NCI-H748 treated with DMSO at 0.1 percent for 48 hours (cell line): ENCODE results near the gene THADA.

ENCODE experiments used
- DNase-seq: peaks from one replicate; lab custom pipeline; 2025; lab: John Stamatoyannopoulos, UW

The THADA gene

DNA sequence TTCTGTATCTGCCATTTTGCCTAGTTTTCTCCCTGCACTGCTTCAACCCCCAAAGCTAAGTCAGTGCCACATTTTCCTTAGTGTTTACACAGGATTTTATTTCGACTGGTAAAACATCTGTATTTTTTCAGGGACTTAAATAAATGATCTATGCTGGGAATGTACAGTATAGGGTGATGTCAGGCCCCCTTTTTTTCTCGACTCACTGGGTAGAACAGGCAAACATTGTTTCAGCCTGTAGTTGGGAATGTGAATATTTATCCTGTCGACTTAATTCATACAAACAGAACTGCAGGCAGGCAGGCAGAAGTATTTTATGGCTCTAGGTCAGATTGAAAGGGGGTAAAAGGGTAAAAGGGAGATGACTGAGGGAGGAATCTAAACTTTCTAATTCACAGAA is 245.9 kb downstream of the THADA start:
- DNase-seq, result no peak

DNA sequence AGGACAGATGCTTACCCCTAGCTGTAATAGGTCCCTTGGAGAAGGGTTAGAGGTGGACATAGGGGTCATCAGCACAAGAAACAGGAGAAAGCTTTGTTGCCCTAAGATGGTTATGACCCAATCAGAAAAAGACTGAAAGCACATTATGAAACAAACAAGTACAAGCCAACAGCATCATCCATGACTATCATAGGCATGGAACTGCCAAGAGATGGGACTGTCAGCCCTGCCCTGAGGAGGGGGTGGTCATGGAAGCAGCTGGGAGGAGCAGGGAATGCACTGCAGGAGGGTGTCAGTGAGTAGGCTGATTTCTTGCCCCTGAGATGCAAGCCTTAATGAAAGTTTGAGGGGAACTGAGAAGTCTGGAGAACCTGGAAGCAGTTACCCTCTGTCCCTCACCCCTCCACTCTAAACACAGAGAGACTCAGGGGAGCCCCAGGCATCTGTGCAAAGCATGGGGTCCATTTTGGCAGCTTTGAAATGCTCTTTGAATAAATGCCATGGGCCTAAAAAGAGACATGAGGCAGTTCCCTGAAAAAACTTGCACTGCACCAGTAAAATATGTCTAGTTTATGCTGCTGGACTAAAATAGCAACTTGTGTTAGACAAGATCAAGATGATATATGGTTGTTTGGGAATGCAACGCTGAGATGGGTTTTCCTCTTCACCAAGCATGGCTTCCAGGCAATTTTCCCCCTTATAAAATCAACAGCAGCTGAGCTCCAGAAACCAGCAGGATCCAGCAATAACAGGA is 246.8 kb downstream of the THADA start:
- DNase-seq, result no peak

DNA sequence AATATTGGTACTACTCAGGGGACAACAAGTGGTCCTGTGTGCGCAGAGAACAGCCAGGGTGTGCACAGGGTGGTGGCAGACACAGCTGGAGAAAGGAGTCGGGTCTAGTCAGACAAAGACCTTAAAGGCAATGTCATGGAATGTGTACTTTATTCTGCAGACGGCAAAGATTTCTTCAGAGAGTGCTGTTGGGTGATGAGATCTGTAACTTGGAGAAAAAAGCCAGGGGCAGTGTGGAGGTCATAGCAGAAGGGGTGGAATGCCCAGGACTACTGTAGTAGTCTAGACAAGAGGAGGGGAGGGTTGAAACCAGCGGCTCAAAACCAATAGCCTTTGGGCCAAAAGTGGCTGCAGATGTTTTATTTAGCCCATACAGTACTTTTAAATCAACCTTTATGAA is 248.1 kb downstream of the THADA start:
- DNase-seq, result no peak

DNA sequence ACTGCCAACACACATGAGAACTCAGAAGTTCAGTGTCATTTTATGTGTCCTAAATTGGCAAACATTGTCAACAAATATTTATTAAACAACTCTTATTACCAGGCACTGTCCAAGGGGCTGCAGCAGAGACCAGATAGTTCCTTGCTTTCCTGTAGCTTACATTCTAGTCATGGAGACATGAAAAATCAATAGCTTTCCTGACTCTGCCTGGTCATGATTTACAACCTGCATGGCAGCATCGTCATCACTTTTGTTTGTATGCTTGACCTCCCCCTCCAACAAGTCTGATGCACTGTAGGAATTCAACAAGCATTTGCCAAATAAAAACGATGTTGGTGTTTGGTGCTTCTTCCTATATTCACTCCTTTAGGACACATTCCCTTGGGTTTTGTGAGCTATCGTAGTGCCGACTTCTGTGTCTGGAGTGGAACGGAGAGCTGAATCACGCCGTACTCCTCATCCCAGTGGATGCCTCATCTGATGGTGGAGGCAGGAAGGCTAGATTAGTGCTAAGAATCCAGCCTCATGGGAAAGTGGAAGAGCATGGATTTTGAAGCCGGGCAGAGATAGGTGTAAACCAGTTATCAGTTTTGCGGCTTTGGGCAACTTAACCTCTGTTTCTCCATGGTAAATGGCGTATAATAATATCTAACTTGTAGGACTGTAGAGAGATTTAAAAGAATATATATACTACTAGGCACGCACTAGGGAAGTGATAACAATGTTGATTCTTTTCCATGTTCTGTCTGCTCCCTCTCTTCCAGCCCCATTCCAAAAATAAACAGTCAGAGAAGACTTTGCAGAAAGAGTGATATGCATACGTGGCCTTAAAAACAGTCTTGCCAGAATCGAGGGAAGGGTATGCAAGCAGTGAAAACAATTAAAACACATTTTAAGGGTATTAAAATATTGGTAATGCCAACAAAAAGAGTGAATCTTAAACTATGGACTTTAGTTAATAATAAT is 249.0 kb downstream of the THADA start:
- no peak for DNase-seq

DNA sequence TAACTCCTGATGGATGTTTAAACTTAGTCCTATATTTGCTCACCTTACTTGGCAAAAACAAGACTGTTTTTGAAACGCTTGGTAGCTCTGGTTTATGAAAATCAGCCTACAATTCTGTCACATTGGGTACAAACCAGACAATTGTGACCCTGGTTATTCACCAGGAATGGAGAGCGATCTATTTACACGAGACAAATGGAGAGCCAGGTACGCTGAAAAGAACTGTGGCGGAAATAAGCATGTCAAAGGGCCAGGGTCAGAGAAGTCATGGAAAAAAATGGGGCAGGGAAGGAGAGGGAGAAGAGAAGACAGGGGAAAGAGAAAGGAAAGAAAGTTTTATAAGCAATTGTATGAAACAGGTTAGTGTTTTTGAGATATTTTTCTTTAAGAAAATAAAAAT is 250.0 kb downstream of the THADA start:
- DNase-seq, result no peak

DNA sequence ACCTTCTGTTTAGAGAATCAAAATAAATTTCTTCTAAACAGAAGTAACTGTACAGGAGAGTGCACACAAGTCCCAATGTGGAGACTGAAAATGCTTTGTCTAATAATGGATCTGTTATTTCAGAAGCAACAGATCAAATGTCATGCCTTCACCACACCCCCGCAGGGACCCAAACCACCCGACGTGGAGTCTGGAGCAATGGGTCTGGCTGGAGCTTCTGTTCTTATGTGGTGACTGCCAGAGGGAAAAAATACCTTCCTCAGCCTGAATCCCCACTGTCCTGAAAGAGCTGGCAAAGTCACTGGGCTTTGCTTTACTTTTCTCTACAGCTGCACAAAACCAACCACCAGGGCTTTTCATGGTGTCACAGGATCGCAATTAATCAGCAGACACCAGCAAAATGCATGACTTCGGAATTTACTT is 250.4 kb downstream of the THADA start:
- no peak for DNase-seq

DNA sequence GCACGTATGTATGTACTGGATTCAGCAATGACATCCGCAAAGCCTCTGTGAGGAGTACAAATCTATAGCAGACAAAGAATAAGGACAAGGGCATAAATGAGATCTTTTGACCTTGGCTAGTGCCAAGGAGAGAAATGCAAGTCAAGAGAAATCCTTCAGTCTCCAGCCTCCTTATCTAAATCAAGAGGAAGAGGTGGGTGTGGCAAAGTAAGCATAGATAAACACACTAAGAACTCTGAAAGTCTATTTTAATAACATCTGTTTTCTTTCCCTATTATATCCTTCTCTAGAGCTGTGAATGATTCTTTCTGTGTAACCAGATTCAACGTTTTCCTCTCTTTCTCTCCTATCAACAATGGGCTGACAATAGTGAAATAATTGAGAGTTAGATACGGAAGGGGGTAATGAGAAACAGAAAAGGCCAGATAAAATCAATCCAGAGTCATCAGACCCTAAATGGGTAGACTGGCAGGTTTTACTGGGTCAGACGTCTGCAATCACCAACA is 250.9 kb downstream of the THADA start:
- no peak for DNase-seq

DNA sequence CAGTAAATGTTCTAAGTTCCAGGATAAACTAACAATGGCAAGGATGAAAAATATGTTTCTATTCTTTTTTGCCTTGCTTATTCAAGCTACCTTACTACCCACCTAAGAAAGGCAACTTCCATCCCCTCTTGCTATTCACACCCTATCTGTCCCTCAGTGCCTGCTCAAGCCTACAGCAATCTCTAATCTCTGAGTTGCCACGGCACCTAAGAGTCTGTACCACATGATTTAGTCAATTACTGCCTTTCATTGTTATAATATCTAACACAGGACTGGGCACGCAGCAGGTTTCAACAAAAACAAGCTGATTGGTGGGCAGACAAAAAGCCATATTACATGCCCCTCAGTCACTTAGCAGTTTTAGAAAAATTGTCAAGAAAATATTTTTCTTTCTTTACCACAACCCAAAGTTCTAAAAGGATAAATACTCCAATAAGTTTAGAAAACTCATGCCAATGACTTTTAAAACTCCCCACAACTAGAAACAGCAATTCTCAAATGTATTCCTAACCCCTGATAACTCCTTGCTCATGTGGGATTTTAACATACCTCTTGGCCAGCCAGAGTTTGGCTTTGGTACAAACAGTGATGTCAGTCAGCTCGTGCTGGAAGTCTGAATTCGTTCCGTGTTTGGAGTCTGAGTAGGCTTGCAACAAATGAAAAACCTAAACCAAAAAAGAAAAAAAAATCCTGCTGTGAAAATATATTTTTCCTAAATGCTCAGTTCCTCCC is 252.1 kb downstream of the THADA start:
- no peak for DNase-seq

DNA sequence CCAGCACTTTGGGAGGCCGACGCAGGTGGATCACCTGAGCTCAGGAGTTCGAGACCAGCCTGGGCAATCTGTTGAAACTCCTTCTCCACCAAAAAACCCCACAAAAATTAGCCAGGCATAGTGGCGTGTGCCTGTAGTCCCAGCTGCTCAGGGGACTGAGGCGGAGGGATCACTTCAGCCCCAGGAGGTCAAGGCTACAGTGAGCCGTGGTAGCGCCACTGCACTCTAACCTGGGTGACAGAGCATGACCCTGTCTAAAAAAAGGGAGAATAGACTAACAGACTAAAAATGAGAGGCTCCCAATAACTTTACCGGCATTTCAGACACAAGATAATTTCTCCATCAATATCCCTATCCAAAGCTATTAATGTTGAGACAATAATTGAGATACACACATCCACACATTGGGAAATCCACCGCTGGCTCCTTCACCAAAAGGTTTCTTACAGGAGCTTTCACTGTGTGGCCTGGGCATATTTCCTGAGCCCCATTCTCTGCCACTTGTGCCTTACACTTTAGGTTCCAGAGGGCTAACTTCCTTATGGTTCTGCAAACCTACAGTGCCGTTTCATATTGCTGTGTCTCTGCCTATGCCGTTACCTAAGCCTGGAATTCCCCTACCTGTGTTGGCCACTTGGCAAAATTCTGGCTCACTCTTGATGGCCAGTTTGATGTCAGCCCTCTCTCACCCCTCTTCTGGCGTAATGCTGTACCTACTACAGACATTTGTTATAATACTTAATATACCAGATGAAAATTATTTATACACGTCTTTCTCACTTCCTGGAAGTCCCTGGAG is 253.7 kb downstream of the THADA start:
- DNase-seq, result no peak

DNA sequence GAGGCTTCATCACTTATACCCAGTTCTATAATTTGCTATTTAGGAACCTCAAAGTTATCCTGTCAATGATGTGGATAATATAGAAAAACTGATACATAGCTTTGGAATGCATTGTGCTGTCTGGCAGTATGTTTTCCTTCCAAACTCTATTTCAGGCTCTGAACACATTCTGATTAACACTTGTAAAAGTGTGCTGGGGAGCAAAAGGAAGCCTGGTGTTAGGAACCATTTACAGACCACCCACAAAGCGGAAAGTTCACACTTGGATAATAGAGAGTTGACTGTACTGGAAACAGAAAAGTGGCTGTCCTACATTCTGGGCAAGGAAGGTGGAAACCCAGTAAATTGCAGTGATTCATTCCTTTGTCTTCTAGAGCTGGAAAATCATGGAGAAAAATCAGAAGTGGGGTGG is 254.9 kb downstream of the THADA start:
- no peak for DNase-seq

DNA sequence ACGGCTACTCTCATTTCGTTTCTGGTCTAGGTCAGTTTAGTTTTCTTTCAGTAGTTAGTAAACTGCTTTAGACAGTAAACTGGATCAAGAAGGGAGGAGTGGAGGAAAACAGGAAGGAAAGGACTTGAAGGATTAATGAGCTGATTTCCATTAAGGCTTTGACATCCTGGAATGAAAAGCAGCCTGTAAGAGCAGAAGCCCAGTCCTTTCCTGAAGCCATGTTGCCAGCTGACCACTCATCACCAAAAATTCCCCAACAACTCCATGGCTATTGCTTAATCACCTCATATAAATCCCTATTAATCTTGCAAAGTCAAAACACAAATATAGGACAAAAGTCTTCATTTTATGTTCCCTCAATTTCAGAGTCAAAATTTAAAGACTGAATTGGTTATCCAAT is 255.8 kb downstream of the THADA start:
- DNase-seq, result no peak

DNA sequence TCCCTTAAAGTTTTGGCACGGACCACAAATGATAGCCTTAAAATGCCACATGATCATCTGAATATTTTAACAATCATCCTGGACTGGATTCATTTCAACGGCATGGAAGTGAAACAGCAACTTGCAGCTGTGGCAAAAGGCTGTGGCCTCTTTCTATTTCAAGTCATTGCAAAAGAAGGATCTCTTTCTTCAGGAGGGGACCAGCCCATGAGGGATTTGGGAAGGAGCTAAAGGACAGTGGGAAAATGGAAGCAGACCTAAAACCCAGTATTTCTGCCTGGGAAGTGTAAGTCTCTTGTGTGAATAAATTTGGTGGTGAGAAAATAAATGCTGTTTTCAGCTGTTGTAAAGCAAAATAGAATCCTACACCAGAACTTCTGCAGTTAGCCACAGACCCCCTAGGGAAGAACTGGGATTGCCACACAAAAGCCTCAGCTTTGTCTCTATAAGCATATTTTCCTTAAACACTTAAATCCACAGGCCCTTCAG is 262.1 kb downstream of the THADA start:
- DNase-seq, result no peak

DNA sequence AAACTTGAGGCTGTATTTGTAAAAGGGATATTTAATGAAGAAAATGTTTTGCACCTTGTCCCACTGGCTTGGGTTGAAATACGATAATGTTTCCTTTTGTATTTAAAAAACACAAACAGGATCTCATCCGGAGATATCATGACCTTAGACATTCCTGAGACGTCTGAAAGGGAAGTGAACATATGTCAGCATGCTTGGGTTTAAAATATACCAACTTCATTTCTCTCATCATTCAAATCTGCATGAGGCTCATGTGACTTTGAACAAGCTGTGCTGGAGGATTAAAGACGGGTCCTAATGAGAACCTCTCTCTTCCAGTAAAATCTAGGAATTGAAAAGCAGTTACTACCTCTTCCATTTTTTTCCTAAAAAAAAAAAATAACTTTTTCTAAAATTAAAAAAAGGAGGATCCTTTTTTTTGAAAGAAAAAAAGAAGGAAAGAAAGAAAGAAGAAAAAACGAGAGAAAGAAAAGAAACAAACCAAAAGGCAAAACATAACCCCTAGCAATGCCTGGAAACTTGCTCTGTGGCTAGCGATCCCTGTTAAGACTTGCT is 262.7 kb downstream of the THADA start:
- DNase-seq, result no peak

DNA sequence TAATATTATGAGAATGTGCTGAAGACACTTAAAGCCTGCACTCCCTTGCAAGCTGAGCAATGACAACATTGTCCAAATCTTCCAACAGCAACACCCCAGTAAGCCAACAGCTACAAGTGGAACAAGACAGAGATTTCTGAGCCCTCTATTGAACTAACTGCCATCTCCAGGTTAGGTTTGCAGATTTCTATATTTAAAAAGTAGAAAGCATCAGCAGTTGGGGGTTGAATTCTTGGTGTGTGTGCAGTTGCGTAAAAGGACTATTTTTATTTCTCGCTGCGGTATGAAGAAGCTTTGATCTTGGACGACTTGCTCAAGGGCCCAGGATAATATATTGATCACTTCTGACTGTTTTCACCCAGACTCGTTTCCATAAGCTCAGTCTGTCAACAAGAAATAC is 263.2 kb downstream of the THADA start:
- no peak for DNase-seq

DNA sequence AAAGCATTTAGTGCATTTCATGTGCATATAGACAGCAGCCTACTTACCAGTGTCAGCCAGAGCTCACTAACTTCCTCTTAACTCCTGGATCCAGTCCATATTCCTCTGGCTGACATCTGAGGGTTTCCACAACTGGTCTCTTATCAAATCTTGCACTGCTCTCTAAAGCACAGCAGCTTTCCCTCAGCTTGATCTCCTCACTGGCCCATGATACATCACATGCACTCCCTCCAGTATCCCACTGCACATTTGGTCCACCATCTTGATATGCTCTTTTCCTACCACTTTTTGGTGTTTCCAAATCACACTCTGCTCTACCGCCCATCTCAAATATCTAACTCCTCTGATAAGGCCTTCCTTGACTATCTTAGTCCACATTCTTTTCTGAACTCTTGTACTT is 264.4 kb downstream of the THADA start:
- DNase-seq, result no peak

DNA sequence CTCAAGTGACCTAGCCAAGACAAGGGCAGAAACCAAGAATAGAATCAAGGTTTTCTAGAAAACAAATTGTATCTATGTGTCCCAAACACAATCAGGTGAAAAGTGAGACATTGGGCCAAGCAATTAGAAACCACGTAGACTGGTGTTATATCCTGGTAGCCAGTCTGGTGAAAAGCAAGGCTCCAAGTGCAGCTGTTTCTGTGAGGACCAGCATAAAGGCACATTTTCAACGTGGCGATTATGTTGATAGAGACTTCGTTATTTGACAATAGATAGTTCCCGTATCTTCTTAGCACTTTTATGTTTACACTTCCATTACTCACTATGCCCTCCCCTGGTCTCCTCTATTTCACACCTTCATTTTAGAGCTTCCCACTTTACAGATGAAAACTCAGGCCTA is 266.2 kb downstream of the THADA start:
- DNase-seq, result no peak

DNA sequence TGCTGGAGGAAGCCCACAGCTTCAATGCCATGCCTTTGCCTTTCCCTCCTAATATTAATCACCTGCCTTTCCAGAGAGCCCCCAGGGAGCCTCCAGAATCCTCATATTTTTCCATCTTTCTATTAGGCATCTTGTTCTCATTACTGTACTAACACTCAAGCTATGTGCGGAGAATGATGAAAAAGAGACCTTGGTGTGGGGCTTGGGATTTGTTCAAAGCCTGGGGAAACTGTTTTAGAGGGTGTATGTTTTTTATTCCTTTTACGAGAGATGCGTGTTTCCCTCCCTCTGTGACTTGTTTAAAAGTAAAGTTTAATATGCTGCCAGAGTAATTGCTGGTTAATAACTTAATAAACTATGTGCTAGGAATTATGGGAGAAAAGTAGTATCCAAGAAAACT is 267.0 kb downstream of the THADA start:
- no peak for DNase-seq

DNA sequence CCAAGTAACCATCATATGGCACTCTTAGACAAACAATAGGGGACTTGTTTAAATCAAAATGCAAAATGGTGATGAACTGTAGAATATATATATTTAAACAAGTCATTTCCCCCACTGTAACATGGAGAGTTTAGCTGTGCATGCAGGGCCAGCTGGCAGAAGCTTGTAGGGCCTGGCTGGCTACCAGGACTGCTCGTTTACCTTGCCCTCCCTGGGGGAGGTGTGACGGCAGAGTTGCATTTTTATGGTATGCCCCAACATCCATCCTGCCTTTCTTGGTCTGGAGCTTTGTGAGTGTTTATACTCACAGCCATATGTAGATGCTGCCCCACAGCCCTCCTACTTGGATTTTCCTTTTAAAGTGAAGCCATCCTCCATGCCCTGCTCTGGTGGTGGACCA is 267.7 kb downstream of the THADA start:
- DNase-seq, result no peak

DNA sequence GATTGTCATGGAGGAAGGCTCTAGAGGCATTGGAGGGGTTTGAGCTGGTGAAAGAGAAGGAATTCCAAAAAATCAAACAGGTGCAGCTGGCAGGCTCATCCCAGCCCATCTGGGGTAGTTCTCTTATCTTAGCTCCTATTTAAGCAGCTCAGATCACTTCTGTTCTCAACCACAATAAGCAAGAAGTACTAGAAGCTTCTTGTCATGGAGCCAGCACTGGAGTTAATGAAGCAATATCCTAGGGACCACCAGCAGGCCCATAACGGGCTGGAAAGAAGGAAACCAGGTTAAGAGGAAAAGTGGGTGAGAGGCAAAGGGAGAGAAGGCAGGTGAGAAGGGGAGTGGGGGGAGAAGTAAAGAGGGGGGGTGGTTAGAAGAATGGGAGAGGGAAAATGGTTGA is 268.7 kb downstream of the THADA start:
- DNase-seq, result no peak

DNA sequence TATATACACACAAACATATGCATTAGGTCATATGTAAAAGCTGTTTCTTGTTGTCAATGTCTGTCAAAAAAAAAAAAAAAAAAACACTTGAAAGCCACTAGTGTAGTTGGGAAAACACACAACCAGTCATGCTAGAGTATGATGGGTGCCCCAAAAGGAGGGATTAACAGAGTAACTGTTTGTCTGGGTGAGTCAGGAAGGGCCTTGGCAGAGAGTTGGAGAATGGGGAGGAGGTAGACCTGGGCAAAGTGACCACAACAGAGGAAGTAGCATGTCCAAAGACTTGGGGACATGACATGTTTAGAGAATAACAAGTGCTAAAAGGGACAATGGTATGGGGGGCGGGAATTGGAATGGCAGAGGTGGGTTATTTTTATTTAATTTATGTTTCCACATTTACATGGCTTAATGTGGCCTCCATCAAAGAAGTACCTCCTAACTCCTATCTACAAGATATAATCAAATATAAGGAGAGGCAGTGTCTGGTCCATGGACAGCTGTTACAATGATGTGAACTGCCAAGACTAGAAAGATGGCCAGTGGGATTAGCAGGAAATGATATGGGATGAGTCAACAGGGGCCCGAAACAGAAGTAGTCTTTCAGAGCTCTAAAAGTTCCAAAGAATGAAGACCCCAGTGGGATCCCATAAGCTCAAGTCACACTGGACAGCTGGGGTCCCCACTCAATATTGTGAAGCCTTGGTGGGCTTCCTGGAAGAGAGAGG is 269.6 kb downstream of the THADA start:
- no peak for DNase-seq
